ENCODE results near the gene UBAC2. TPM values are rescaled to one million over a fixed set of nuclear protein-coding genes. Genes with fewer than 3 reads are reported as not detected.

The UBAC2 gene
- polyA plus RNA-seq, 2 donors = 63.0 to 70.1 TPM

DNA sequence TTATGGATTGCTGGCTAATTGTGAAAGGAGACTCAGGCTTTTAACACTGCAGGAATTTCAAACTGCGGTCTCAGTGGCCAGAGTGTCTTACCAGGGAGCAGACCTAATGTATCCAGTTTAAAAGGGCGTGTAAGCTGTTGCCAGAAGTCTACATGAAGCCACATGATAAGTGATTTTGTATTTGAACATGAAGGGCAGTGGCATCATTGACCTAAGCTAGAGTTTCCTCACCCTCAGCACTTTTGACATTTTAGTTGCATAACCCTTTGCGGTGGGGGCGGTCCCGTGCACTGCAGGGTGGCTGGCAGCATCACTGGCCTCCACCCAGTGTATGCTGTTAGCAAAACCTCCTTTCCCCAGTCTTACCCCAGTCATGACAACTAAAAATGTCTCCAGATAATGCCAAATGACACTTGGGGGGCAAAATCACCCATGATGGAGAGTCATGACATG, 81.2 kb downstream of the UBAC2 start:
- Histone ChIP-seq H3K4me1 (ENCODE audit: control insufficient read depth in 2 of 2, insufficient read depth in 2 of 2, low read length in 1 of 2) (peaks cover 0 to 4% of the 10 kb centered on the region in 2 donors), H3K27ac (ENCODE audit: low read depth in 2 of 2, low read length in 1 of 2) (peak overlapping the region; percentile 54 to 66), H3K4me3 (ENCODE audit: low read depth in 1 of 2, low read length in 2 of 2) (no peak overlapping the region), H3K9me3 (ENCODE audit: control insufficient read depth in 2 of 2, insufficient read depth in 1 of 2, low read depth in 1 of 2, low read length in 1 of 2) (no peaks in the 10 kb centered on the region), H3K27me3 (ENCODE audit: control insufficient read depth in 1 of 2, insufficient read depth in 2 of 2, low read length in 2 of 2) (no peaks in the 10 kb centered on the region), H3K36me3 (ENCODE audit: control insufficient read depth in 2 of 2, insufficient read depth in 2 of 2, low read length in 1 of 2) (peaks cover 0 to 5% of the 10 kb centered on the region in 2 donors)
- 73 to 79% methylated on average over 5 of the region's 5 CpGs for WGBS, 2 donors

DNA sequence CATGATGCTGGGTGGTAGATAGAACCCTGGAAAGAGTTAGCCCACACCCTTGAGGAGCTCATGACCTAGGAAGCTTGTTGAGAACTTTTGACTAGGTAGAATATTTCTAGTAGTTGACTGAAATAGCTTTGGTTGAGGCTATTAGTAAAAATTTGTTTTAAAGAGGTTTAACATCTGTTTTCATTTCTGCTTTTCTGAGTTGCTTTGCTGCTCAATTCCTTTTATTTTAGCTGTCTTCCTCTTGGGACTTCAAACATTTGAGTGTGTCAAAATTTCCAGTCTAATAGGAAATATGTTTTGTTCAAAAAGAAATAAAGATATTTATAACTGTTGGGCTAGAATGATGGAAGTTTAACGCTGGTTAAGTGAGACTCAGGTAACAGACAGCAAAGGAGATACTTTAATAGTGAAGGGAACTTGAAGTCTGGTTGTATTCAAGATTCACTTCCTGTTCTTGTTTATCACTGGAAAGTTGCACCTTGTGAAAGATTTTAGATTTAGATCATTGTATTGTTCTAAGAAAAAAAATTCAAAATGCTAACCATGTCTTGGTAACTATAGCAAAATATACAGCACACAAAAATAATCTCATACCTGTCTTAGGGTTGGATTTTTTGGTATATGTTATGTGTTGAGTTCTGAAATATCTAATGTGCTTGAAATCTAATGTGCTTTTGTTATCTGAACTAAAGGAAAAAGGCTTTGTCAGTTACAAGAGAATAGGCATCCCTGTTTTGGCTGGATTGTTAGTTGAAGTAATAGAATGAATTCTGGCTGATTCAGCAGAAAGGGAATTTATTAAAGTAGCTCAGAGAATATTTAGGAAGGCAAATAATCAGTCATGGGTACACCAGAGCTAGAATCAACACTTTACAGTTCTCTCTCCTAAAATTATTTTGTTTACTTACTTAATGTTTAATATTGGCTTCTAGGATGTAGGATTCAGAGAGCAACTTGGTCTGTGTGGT, 81.9 kb downstream of the UBAC2 start:
- H3K27ac ChIP-seq (ENCODE audit: low read depth in 2 of 2, low read length in 1 of 2) = peak overlapping the region; percentile 54 to 66
- WGBS, 2 donors = 55 to 56% methylated on average over 1 of the region's 1 CpG

GRCh38 chr13:99285432-99286182, 85.0 kb downstream of the UBAC2 start:
- Histone ChIP-seq H3K36me3 (ENCODE audit: control insufficient read depth in 2 of 2, insufficient read depth in 2 of 2, low read length in 1 of 2) (peaks cover 0 to 5% of the 10 kb centered on the region in 2 donors), H3K4me1 (ENCODE audit: control insufficient read depth in 2 of 2, insufficient read depth in 2 of 2, low read length in 1 of 2) (peaks cover 0 to 4% of the 10 kb centered on the region in 2 donors), H3K9me3 (ENCODE audit: control insufficient read depth in 2 of 2, insufficient read depth in 1 of 2, low read depth in 1 of 2, low read length in 1 of 2) (no peaks in the 10 kb centered on the region), H3K4me3 (ENCODE audit: low read depth in 1 of 2, low read length in 2 of 2) (no peak overlapping the region), H3K27ac (ENCODE audit: low read depth in 2 of 2, low read length in 1 of 2) (peak overlapping the region in 1 of 2 donors; percentile 13), H3K27me3 (ENCODE audit: control insufficient read depth in 1 of 2, insufficient read depth in 2 of 2, low read length in 2 of 2) (no peaks in the 10 kb centered on the region)
- WGBS, 2 donors = 71 to 79% methylated on average over 10 of the region's 10 CpGs

More for the DNA sequence above, 81.9 kb downstream of the UBAC2 start:
- peaks cover 0 to 5% of the 10 kb centered on the region in 2 donors for H3K36me3 ChIP-seq (ENCODE audit: control insufficient read depth in 2 of 2, insufficient read depth in 2 of 2, low read length in 1 of 2)
- no peaks in the 10 kb centered on the region for H3K9me3 ChIP-seq (ENCODE audit: control insufficient read depth in 2 of 2, insufficient read depth in 1 of 2, low read depth in 1 of 2, low read length in 1 of 2)
- H3K4me1 ChIP-seq (ENCODE audit: control insufficient read depth in 2 of 2, insufficient read depth in 2 of 2, low read length in 1 of 2) = peaks cover 0 to 4% of the 10 kb centered on the region in 2 donors
- H3K27me3 ChIP-seq (ENCODE audit: control insufficient read depth in 1 of 2, insufficient read depth in 2 of 2, low read length in 2 of 2) = no peaks in the 10 kb centered on the region
- no peak overlapping the region for H3K4me3 ChIP-seq (ENCODE audit: low read depth in 1 of 2, low read length in 2 of 2)

GRCh38 chr13:99287551-99287950, 86.9 kb downstream of the UBAC2 start:
- no peaks in the 10 kb centered on the region for H3K36me3 ChIP-seq (ENCODE audit: control insufficient read depth in 2 of 2, insufficient read depth in 2 of 2, low read length in 1 of 2)
- no peaks in the 10 kb centered on the region for H3K27me3 ChIP-seq (ENCODE audit: control insufficient read depth in 1 of 2, insufficient read depth in 2 of 2, low read length in 2 of 2)
- WGBS, 2 donors = 29 to 57% methylated on average over 4 of the region's 4 CpGs
- peak overlapping the region in 1 of 2 donors; percentile 30 for H3K27ac ChIP-seq (ENCODE audit: low read depth in 2 of 2, low read length in 1 of 2)
- no peaks in the 10 kb centered on the region for H3K4me1 ChIP-seq (ENCODE audit: control insufficient read depth in 2 of 2, insufficient read depth in 2 of 2, low read length in 1 of 2)
- no peak overlapping the region for H3K4me3 ChIP-seq (ENCODE audit: low read depth in 1 of 2, low read length in 2 of 2)
- no peaks in the 10 kb centered on the region for H3K9me3 ChIP-seq (ENCODE audit: control insufficient read depth in 2 of 2, insufficient read depth in 1 of 2, low read depth in 1 of 2, low read length in 1 of 2)

- Histone ChIP-seq H3K36me3 (ENCODE audit: control insufficient read depth in 2 of 2, insufficient read depth in 2 of 2, low read length in 1 of 2) (no peaks in the 10 kb centered on the region), H3K9me3 (ENCODE audit: control insufficient read depth in 2 of 2, insufficient read depth in 1 of 2, low read depth in 1 of 2, low read length in 1 of 2) (no peaks in the 10 kb centered on the region), H3K27me3 (ENCODE audit: control insufficient read depth in 1 of 2, insufficient read depth in 2 of 2, low read length in 2 of 2) (no peaks in the 10 kb centered on the region), H3K27ac (ENCODE audit: low read depth in 2 of 2, low read length in 1 of 2) (peak overlapping the region in 1 of 2 donors; percentile 71), H3K4me3 (ENCODE audit: low read depth in 1 of 2, low read length in 2 of 2) (no peak overlapping the region), H3K4me1 (ENCODE audit: control insufficient read depth in 2 of 2, insufficient read depth in 2 of 2, low read length in 1 of 2) (no peaks in the 10 kb centered on the region)
- 45 to 57% methylated on average over 2 of the region's 2 CpGs for WGBS, 2 donors
These were observed 87.4 kb downstream of the UBAC2 start for GRCh38 chr13:99288089-99288488.

DNA sequence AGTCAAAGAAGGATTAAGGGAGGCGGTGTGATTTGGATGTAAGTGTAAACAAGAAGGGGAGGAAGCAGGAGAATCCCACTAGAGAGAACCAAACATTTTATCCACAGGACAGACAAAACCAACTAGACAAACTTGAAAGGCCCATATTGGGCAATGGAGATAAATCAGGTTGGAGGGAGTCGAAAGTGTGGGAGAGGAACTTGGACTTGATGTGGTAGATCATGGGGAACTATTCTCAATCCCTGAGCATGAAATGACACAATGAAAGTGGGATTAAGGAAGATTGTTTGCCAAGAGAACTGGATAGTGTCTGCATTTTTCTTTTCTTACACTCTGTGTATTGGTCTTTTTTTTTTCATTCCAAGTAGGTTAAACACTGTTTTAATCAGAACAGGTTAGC, 88.6 kb downstream of the UBAC2 start:
- Histone ChIP-seq H3K27me3 (ENCODE audit: control insufficient read depth in 1 of 2, insufficient read depth in 2 of 2, low read length in 2 of 2) (no peaks in the 10 kb centered on the region), H3K27ac (ENCODE audit: low read depth in 2 of 2, low read length in 1 of 2) (peak overlapping the region; percentile 26 to 78), H3K4me1 (ENCODE audit: control insufficient read depth in 2 of 2, insufficient read depth in 2 of 2, low read length in 1 of 2) (no peaks in the 10 kb centered on the region), H3K4me3 (ENCODE audit: low read depth in 1 of 2, low read length in 2 of 2) (no peak overlapping the region), H3K9me3 (ENCODE audit: control insufficient read depth in 2 of 2, insufficient read depth in 1 of 2, low read depth in 1 of 2, low read length in 1 of 2) (no peaks in the 10 kb centered on the region), H3K36me3 (ENCODE audit: control insufficient read depth in 2 of 2, insufficient read depth in 2 of 2, low read length in 1 of 2) (no peaks in the 10 kb centered on the region)
- WGBS, 2 donors = 49 to 58% methylated on average over 2 of the region's 2 CpGs

GRCh38 chr13:99289674-99290337, 89.2 kb downstream of the UBAC2 start:
- H3K9me3 ChIP-seq (ENCODE audit: control insufficient read depth in 2 of 2, insufficient read depth in 1 of 2, low read depth in 1 of 2, low read length in 1 of 2) = no peaks in the 10 kb centered on the region
- H3K4me3 ChIP-seq (ENCODE audit: low read depth in 1 of 2, low read length in 2 of 2) = no peak overlapping the region
- 54 to 74% methylated on average over 7 of the region's 7 CpGs for WGBS, 2 donors
- H3K27me3 ChIP-seq (ENCODE audit: control insufficient read depth in 1 of 2, insufficient read depth in 2 of 2, low read length in 2 of 2) = no peaks in the 10 kb centered on the region
- H3K36me3 ChIP-seq (ENCODE audit: control insufficient read depth in 2 of 2, insufficient read depth in 2 of 2, low read length in 1 of 2) = no peaks in the 10 kb centered on the region
- H3K4me1 ChIP-seq (ENCODE audit: control insufficient read depth in 2 of 2, insufficient read depth in 2 of 2, low read length in 1 of 2) = no peaks in the 10 kb centered on the region
- H3K27ac ChIP-seq (ENCODE audit: low read depth in 2 of 2, low read length in 1 of 2) = peak overlapping the region; percentile 73 to 90

DNA sequence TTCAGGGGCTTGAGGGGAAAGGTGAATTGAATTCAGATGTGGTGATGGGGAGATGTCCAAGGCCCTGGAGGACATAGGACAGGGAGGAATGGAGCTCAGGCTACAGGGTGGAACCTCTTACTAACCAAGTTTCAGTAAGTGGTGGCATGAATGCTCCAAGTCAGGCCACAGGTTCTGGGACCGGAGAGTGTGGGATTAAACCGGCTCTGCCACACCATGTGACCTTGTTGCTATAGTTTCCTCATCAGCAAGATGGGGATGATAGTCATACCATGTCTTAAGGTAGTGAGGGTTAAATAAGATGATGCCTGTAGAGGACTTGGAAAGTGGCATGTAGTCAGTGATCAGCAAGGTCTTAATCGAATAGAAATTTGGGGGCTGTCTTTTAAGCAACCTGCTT, 90.2 kb downstream of the UBAC2 start:
- 68% methylated on average over 3 of the region's 3 CpGs for WGBS, 2 donors
- H3K4me1 ChIP-seq (ENCODE audit: control insufficient read depth in 2 of 2, insufficient read depth in 2 of 2, low read length in 1 of 2) = no peaks in the 10 kb centered on the region
- H3K4me3 ChIP-seq (ENCODE audit: low read depth in 1 of 2, low read length in 2 of 2) = no peak overlapping the region
- no peaks in the 10 kb centered on the region for H3K27me3 ChIP-seq (ENCODE audit: control insufficient read depth in 1 of 2, insufficient read depth in 2 of 2, low read length in 2 of 2)
- H3K36me3 ChIP-seq (ENCODE audit: control insufficient read depth in 2 of 2, insufficient read depth in 2 of 2, low read length in 1 of 2) = peaks cover 0 to 3% of the 10 kb centered on the region in 2 donors
- H3K27ac ChIP-seq (ENCODE audit: low read depth in 2 of 2, low read length in 1 of 2) = peak overlapping the region; percentile 62 to 63
- H3K9me3 ChIP-seq (ENCODE audit: control insufficient read depth in 2 of 2, insufficient read depth in 1 of 2, low read depth in 1 of 2, low read length in 1 of 2) = no peaks in the 10 kb centered on the region

DNA sequence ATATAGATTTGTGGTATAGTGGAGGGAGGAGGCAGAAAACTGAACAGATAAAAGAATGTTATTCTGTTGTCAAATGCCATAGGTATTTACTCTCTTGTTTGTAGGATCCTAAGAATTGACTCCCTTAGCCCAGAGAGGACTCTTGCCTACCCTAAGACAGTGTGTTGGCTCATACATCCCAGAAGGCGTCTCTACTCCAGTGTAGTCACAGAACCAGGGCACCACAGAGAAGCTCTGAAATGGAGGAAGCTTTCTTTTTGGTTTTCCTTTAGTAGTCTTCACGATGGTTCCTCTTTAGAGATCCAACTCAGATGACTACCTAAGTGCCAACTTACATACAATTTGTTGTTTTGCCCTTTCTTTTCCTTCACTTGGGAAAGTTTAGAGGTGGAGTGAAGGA, 92.5 kb downstream of the UBAC2 start:
- 88 to 91% methylated on average over 2 of the region's 2 CpGs for WGBS, 2 donors
- no peak overlapping the region for H3K4me3 ChIP-seq (ENCODE audit: low read depth in 1 of 2, low read length in 2 of 2)
- H3K9me3 ChIP-seq (ENCODE audit: control insufficient read depth in 2 of 2, insufficient read depth in 1 of 2, low read depth in 1 of 2, low read length in 1 of 2) = no peaks in the 10 kb centered on the region
- H3K4me1 ChIP-seq (ENCODE audit: control insufficient read depth in 2 of 2, insufficient read depth in 2 of 2, low read length in 1 of 2) = no peaks in the 10 kb centered on the region
- peaks cover 0 to 3% of the 10 kb centered on the region in 2 donors for H3K36me3 ChIP-seq (ENCODE audit: control insufficient read depth in 2 of 2, insufficient read depth in 2 of 2, low read length in 1 of 2)
- H3K27ac ChIP-seq (ENCODE audit: low read depth in 2 of 2, low read length in 1 of 2) = no peak overlapping the region
- no peaks in the 10 kb centered on the region for H3K27me3 ChIP-seq (ENCODE audit: control insufficient read depth in 1 of 2, insufficient read depth in 2 of 2, low read length in 2 of 2)
